ENCODE data around the gene TAGLN.

DNA sequence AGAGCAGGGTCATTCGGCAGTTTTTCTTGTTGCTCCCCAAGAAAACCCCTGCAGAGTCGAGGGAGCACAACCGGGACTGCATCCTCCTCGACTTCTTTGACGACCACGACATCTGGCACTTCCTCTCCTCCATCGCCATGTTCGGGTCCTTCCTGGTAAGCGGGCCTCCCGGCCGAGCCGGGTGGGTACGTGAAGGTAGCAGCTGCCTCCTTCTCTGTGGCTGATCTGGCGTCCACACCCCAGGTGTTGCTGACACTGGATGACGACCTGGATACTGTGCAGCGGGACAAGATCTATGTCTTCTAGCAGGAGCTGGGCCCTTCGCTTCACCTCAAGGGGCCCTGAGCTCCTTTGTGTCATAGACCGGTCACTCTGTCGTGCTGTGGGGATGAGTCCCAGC, 3.4 kb upstream of the TAGLN start:
- TF ChIP-seq POLR2A (IDR thresholded peaks at IDR 0.05; ENCODE audit: low read length) (no peak), ESRRA (IDR thresholded peaks at IDR 0.05; ENCODE audit: borderline replicate concordance, low read length) (no peak), ZSCAN20 (CRISPR knock-in tag; IDR thresholded peaks at IDR 0.05) (no peak), EP300 (IDR thresholded peaks at IDR 0.05) (no peak)
- TF ChIP-seq, protein P1, sequence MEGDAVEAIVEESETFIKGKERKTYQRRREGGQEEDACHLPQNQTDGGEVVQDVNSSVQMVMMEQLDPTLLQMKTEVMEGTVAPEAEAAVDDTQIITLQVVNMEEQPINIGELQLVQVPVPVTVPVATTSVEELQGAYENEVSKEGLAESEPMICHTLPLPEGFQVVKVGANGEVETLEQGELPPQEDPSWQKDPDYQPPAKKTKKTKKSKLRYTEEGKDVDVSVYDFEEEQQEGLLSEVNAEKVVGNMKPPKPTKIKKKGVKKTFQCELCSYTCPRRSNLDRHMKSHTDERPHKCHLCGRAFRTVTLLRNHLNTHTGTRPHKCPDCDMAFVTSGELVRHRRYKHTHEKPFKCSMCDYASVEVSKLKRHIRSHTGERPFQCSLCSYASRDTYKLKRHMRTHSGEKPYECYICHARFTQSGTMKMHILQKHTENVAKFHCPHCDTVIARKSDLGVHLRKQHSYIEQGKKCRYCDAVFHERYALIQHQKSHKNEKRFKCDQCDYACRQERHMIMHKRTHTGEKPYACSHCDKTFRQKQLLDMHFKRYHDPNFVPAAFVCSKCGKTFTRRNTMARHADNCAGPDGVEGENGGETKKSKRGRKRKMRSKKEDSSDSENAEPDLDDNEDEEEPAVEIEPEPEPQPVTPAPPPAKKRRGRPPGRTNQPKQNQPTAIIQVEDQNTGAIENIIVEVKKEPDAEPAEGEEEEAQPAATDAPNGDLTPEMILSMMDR (IDR thresholded peaks at IDR 0.05): no peak
- TF ChIP-seq, protein P2, sequence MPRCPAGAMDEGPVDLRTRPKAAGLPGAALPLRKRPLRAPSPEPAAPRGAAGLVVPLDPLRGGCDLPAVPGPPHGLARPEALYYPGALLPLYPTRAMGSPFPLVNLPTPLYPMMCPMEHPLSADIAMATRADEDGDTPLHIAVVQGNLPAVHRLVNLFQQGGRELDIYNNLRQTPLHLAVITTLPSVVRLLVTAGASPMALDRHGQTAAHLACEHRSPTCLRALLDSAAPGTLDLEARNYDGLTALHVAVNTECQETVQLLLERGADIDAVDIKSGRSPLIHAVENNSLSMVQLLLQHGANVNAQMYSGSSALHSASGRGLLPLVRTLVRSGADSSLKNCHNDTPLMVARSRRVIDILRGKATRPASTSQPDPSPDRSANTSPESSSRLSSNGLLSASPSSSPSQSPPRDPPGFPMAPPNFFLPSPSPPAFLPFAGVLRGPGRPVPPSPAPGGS (IDR thresholded peaks at IDR 0.05): no peak

Measured in A549 (cell line).